ENCODE results near the gene WNT10A.
"Not testable (repeated sequence)": the region's sequence is repeated elsewhere in the genome, so short reads cannot be mapped to it uniquely, and the experiment has no call there.

Gene WNT10A

DNA sequence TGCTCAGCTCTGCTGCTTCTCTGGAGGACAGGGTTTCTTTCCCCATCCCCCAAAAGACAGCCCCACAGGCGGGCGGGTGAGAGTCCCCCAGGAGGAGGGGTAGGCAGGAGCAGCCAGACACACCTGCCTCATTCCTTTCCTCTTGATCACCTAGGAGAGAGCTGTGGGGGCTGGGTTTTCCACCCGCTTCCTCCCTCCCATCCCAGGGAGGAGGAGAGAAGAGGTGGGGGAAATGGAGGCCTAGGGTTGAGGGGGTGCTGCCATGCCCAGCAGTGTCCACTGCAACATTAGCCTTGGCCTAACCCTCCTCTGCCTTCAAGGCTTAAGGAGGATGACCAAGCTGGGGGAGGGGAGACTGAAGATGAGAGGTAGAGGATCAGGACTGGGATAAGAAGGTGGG is 14.7 kb downstream of the WNT10A start:
- DNase-seq, result no peak

DNA sequence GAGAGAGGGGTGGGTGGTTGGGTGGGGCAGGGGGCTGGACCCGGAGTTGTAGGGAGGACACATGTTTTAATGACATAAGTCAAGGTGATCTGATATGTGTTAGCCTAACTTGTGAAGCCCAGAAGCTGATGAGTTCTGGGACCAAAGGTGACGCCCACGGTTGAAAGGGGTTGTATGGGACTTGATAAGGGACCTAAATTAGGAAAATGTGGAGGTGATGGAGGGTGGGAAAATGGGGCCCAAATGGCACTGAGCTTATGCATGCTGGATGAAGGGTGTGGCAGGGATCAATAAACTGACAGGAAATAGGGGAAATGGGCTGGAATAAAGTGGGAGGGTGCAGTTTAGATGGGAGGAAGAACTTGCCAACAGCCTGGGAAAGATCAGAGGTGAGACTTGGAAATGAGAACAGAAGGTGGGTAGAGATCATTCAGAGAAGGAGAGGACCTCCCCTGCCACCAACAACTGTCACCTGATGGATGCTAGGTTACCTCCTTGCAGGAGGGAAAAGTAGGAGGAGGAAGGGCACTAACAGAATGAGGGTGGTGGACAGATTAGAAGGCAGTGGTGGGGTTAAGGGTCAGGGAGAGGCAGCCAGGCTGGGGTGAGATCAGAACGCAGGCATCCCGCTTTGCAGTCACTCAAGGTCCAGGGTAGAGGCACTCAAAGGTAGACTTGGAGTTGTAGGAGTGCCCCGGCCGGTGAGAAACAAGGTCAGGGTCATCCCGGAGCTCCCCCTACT is 15.3 kb downstream of the WNT10A start:
- no peak for DNase-seq

DNA sequence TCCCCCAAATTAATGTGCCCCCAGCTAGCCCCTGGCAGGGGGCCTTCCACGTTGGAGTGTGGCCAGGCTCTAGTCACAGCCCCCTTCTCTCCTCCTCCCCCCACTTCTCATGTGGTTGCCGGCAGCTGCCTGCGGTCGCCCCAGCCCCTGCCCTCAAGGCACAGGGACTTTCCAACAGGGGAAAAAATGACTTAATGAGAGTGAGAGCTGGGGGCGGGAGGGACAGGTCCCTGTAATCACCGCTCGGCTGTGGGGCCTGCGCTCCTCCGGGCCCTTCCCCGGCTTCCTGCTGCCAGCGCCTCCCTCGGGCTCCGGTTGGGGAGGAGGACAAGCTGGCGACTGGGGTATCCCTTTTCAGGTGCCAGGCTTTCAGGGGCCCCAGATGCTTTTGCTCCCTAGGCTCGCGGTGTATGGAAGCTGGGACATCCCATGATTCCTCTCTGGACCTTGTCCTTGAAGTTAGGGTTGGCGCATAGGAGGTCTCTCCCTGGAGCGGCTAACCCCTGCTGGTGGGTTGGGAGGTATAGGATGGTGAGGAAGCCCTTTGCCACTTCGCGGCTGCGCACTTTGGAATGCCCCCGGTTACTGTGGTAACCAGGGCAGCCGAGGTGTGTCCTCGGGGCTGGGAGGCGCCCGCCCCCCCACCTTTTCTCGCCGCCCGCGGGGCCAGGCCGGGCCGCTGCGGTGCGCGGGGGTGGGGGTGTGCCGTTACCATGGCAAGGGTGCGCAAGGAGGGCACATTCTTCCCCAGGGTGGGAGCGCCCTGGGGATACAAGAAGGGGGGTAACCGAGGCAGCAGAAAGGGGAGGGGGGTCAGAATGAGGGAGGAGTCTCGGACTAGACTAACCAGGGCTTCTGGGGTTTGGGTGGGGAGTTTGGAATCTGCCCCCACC is 16.1 kb downstream of the WNT10A start:
- DNase-seq, result no peak

DNA sequence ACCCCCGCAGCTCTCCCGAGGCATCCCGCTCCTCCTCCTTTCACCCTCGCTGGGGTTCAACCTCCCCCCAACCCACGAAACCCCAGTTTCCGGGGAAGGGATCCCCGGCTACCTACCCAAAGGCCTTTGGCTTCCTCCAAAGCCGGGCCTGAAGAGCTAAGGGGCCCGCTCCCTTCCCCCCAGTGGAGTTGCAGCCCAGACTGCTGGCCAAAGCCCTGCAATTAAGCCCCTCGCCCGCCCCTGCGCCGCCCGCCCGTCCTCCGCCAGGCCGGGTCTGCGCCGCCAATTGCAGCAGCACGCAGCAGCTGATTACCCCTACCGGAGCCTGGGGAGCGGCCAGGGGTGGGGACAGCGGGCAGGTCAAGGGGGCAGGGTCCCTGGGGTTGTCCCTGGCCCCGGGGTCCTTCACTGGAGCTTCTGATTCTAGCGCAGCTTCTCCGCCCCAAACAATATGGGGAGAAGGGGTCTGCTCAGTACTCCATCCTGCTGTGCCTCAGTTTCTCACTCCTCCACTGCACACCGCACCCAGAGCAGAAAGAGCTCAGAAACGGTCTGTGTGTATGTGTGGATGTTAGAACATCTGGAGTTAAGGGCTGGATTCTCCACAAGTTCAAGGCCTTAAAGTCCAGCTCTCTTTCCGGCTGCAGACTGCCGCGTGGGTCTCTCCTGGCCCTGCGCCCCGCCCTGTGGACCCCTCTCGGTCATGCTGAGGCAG is 16.9 kb downstream of the WNT10A start:
- no peak for DNase-seq

DNA sequence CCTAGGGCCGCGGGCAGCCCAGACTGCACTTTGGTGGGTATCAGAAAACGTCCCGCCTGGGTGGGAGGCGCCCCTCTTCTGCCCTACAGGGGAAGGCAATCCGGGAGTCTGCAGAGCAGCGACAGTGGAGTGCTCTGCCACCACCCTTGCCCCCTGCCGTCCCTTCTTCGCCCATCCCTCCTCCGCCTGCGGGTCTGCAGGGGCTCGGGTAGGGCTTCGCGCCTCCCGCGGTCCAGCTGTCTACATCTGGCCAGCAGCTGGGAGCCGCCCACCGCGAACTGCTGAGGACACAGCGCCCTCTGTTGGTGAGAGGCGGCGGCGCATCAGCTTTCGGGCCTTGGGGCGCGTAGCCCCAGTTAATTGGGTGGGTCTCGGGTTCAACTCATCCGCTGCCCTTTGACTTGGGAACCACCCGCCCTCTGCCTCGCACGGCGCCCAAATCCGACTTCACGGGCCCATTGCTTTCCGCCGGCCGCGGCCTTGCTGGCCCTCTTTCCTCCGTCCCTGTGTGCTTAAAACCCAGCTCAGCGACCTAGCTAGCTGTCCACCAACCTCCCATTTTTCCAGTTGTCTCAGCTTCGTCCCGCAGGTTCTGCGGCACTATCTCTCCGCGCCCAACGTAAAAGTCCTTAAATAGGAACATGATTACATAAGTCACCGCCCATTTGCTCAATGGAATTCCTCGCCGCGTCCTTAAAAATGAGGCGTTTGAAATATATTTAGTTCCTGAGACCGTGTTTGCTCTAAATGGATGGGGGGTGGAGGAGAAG is 17.6 kb downstream of the WNT10A start:
- DNase-seq, result no peak

DNA sequence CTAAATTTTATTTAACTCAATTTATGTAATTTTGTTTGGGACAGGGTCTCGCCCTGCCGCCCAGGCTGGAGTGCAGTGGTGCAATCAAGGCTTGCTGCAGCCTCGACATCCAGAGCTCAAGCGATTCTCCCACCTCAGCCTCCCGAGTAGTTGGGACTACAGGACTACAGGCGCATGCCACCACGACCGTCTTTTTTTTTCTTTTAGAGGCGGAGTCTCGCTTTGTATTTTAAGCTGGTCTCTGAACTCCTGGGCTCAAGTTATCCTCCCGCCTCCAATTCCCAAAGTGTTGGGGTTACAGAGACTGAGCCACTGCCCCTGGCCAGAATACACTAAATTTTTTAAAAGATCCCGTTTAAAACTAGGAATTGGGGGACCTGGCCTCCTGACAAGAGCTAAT is 18.5 kb downstream of the WNT10A start:
- no peak for DNase-seq

DNA sequence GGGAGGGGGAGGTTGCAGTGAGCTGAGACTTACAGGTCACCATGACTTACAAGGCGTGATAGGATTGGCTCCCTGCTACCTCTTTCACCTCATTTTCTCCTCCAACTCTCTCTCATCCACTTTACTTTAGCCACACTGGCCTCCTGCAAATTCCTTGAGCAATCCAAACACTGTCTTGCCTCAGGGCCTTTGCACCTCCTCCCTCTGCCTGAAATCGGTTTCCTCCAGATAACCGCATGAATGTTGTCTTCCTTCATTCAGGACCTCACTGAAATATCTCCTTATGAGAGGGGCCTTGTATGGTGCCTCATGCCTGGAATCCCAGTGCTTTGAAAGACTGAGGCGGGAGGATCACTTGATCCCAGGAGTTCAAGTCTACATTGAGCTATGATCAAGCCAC is 21.8 kb downstream of the WNT10A start:
- DNase-seq, result no peak

DNA sequence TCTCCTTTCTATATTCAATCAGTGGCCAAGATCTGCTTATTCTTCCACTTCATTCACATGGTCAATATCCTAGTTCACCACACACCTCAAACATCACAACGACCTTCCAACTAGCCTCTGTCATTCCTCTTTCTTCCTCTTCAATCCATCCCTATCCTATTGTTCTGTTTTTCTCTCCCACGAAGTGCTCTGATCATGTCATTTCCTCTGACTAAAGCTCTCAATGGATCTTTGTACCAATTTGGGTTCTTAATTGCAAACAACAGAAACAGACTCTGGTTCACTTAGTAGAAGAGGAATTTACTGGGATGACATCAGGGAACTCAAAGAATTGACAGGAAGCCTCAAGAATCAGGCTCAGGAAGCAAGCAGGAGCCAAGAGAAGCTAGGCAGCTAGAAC is 23.5 kb downstream of the WNT10A start:
- no peak for DNase-seq

DNA sequence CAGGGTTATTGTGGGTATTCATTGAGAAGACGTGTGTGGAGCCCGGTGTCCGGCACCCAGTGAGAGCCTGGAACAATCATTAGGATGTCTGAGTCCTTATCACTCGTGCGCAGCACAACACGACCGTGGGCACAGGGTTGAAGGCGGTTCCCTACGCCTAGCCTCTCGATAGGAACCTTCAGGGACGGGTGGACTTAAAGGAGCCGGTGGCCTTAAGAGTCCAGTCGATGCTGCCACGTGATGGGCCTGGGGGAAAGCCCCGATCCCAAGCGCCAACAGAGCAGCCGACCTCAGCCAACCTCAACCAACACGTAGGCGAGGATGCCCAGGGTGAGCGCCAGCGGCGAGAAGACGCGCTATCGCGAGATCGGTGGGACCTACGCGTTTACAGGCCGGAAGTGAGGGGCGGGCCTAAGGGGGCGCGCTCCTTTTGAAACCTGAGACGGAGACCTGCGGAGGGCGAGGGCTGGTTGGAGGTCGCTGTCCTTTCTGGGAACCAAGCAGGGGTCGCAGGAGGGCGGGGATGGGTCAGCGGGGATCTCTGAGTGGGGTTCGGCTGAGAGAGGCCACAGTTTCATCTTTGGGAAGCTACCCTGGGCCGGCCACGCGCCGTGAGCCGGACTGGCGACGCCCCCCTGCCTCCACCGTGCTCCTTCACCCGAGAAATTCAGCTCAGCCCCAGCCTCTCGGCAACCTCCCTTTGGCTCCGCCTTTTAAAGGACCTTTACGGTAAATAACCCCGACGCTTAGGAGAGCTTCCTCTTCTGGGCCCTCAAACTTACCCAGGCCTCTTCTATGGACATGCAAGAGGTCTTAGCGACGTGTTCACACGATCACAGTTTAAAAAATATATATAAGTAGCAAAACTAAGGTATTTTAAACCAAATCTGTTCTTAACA is 28.3 kb downstream of the WNT10A start:
- peak; percentile 89 for DNase-seq

DNA sequence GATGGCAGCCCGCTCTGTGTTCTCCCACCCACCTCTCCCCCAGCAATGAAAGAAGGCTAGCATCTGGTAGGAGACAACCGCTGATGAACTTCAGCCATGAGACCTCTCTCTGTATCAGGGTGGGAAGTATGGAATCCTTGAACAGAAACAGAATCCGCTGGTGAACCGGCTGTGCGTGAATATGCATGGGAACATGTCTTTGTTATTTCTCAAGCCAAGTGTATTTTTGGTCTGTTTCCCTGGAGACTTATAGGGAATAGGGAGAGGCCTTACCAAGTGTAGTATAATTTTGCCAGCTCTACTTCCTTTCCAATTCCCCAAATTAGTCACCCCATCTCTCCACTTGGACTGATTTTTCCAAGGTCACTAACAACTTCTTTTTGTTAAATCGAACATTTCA is 30.1 kb downstream of the WNT10A start:
- DNase-seq, result no peak

DNA sequence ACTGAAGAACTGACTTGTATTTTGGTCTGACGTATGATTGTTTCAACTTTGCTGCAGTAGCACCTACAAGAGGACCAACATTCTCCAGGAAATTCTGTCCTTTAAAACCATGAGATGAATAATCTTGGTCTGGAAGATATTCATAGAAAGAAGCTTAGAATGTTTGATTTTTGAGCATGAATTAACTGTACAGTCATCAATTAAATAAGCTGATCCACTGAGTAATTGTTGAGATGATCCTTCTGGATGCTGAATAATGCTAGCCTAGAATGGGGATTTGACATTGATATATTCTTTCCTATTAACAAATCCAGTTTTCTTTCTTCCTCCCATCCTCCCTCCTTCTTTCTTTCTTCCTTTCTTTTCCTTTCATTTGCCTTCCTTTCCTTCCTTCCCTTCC is 39.9 kb downstream of the WNT10A start:
- DNase-seq, result no peak

DNA sequence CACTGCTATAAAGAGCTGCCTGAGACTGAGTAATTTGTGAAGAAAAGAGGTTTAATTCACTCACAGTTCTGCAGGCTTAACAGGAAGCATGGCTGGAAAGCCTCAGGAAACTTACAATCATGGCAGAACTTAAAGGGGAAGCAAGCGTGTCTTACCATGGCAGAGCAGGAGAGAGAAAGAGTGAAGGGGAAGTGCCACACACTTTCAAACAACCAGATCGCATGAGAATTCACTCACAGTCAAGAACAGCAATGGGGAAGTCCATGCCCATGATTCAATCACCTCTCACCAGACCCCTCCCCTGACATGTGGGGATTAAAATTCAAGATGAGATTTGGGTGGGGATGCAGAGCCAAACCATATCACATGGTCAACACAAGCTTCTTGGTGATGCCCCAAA is 44.1 kb downstream of the WNT10A start:
- no peak for DNase-seq

DNA sequence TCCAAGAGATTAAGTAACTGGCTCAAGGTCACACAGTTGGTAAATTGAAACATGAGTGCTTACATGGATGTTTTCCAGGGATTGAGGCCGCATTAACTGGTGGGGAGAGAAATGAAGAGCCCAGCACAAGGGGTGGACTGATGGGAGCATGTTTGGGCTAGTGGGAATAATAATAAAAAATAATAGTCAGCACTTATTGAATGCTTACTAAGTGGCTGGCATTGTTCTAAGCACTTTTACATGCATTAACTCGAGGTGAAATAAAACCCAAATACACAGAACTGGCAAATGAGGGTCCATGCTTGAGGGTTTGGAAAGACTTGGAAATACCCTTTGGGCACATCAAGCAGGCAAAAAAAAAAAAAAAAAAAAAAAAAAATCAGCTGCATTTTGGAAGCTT is 44.8 kb downstream of the WNT10A start:
- DNase-seq, result no peak

DNA sequence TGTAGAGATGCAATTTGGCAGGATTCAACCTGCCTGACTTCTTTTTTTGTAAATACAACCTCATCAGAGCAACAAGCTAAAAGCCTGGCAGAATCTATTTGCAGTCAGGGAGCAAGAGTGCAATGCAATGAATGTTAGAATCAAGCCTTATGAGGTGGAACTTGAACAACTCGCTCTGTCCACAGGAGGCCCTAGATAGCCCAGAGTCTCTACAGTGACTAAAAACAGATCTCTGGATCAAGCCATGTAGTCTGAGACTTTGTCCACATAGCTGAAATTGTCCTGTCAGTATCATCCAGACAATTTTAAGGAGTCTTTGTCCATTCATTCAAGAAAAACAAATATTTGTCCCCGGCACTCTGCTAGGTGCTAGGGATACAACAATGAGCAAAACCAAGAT is 46.8 kb downstream of the WNT10A start:
- DNase-seq, result no peak

DNA sequence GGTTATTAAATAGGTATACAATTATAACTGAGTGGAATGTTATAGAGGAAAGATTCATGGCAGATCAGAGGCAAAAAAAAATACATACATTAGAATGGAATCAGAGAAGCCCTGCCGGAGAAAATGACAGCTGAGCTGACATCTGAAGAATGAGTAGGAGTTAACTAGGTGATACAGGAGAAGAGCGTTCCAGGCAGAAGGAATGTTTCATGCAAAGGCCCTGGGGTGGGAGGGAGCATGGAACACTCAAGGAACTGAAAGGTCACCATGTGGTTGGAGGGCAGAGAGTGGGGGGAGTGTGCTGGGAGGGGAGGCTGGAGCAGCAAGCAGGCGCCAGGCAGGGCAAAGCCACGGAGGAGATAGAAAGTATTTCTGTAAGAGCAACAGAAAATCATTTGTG is 47.2 kb downstream of the WNT10A start:
- no peak for DNase-seq

DNA sequence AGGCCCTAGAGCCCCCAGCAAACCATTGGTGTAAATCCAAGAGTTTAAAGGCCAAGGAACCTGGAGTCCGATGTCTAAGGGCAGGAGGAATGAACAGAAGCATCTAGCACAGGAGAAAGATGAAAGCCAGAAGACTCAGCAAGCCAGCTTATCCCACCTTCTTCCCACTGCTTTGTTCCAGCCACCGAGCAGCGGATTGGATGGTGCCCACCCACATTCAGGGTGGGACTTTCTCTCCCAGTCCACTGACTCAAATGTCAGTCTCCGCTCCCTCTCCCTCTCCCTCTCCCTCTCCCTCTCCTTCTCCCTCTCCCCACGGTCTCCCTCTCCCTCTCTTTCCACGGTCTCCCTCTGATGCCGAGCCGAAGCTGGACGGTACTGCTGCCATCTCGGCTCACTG is 49.8 kb downstream of the WNT10A start:
- DNase-seq, result not testable (repeated sequence)

DNA sequence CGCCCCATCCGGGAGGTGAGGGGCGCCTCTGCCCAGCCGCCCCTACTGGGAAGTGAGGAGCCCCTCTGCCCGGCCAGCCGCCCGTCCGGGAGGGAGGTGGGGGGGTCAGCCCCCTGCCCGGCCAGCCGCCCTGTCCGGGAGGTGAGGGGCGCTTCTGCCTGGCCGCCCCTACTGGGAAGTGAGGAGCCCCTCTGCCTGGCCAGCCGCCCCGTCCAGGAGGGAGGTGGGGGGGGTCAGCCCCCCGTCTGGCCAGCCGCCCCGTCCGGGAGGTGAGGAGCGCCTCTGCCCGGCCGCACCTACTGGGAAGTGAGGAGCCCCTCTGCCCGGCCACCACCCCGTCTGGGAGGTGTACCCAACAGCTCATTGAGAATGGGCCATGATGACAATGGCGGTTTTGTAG is 51.1 kb downstream of the WNT10A start:
- DNase-seq, result not testable (repeated sequence)

Measured in NCI-H2107 (cell line).